Inflammatory macrophage (primary cell): ENCODE results near the gene TMCC2.
"Not testable (repeated sequence)": the region's sequence is repeated elsewhere in the genome, so short reads cannot be mapped to it uniquely, and the experiment has no call there.

ENCODE experiments used
- DNase-seq, 2 donors: peaks; one replicate each; pipeline ENCODE4 v3.0.0-alpha.2; 2020 to 2022
- total RNA-seq, 18 experiments: gene quantifications; one replicate each; lab custom pipeline; 2026; ENCODE audit warnings: mixed read lengths in 6 of 18, inconsistent platforms in 2 of 18; lab: John Stamatoyannopoulos, UW

TMCC2 gene
- 0.46 to 109 (median 2.9) reads per million in 18 experiments for total RNA-seq

DNA sequence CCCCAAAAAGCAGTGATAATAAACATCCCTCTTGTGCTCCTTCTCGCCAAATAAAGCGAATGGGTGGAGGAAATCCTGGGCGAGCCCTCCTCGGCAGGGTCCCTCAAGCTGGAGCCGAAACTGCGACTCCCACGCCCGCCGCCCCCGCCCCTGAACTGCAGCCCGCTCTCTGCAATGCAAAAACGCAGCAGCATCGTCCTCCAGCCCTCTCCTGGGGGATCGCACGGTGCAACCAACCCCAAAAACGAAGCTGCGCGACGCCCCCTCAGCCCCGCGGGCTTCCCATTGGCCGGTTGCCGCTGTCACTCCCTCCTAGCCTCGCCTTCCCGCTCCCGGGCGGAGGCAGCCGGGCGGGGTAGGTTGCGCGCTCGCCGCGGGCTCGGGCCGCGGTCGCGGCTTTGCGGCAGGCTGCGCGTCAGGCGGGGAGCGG lies at the start of gene TMCC2:
Gene TMCC2, plus strand, starts transcription at position 363 of the 430 bp plus-strand sequence. CDS start 619 bp downstream, outside the sequence.
- DNase-seq, result peak; percentile 70 to 80

DNA sequence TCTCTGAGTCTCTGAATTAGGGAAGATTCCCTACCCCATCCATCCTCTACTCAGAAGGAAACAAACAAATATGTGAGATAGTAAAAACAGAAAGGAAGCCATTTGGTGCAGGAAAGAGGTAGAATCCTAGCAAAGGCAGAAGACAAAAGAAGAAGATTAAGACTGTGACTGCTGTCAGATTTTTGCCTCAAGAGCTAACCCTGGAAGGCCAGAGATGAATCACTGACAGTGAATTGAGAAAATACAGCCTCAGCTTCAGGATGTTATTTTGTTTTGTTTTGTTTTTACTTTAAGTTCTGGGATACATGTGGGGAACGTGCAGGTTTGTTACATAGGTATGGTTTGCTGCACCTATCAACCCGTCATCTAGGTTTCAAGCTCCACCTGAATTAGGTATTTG lies 47.9 kb upstream of the TMCC2 start:
- no peak for DNase-seq

DNA sequence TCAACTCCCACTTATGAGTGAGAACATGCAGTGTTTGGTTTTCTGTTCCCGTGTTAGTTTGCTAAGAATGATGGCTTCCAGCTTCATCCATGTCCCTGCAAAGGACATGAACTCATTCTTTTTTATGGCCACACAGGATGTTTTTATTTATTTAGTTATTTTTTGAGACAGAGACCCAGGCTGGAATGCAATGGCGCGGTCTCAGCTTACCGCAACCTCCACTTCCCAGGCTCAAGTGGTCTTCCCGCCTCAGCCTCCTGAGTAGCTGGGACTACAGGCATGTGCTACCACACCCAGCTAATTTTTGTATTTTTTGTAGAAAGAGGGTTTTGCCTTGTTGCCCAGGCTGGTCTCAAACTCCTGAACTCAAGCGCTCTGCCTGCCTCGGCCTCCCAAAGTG lies 47.4 kb upstream of the TMCC2 start:
- not testable (repeated sequence) for DNase-seq

DNA sequence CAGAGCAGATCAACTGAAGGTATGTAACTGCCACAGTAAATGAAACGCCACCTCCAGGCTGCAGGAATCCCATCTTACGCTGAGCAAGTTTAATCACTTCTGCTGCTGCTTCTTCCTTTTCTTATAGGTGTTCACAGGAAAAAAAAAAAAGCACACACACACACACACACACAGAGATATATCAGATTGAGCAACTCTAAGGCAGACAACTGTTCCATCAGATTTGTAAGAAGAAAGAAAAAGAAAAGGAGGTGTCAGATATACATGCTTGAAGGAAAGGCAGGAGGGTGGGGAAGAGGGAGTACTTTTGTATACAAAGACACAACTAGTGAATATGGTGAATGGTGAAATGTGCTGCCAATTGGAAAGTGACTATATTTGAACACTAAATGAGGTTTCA lies 44.8 kb upstream of the TMCC2 start:
- DNase-seq, result no peak

GRCh38 chr1:205183676-205184335 lies 43.9 kb upstream of the TMCC2 start:
- DNase-seq, result no peak

- no peak for DNase-seq
These were observed 41.6 kb upstream of the TMCC2 start for GRCh38 chr1:205186191-205186590.

GRCh38 chr1:205187420-205187819 lies 40.3 kb upstream of the TMCC2 start:
- no peak for DNase-seq

DNA sequence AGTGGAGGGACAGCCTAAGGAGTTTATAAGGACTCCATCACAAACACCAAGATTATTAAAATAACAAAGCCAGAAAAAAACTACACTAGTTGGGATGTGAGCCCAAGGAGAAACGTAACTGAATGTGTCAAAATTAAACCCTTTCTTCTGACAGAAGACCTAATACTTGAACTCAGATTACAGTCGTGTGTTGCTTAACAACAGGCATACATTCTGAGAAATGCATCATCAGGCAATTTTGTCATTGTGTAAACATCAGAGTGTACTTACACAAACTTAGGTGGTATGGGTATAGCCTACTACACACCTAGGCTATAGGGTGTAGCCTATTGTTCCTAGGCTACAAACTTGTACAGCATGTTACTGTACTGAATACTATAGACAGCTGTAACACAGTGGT lies 39.6 kb upstream of the TMCC2 start:
- DNase-seq, result no peak

- DNase-seq, result no peak
These were observed 39.1 kb upstream of the TMCC2 start for GRCh38 chr1:205188596-205188995.

- DNase-seq, result peak in 1 of 2 donors; percentile 38
These were observed 38.6 kb upstream of the TMCC2 start for GRCh38 chr1:205189131-205189530.

DNA sequence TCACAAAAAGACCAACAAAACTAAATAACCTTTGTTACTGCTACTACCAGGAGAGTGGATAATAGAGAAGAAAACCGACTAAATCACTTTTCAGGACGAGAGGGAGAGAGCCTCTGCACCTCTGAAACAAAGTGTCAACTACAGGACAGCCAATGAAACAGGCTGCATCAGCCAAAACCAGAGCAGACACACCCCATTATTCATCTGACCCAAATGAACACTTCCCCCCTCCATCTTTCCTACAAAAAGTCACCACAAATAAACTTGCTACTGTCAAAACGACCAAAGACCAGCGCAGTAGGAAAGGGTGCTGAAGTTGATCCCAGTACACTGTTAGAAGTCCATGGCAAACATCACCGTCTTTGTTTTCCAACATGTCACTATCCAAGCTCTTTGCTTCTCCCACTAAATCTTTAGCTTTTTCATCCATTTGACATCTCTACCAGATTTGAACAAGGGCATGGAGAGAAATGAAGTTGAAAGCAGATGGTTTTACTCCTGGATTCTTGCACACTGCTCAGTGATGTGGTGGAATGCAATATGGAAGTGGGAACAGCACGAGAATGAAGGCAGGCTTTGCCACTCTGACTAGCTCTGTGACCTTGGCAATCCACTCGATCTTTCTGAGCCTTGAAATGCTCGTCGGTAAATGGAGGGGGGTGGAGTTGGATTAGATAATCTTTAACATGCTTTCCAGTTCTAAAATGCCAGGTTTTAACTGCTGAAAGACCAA lies 36.7 kb upstream of the TMCC2 start:
- no peak for DNase-seq

GRCh38 chr1:205191622-205192021 lies 36.1 kb upstream of the TMCC2 start:
- no peak for DNase-seq

- no peak for DNase-seq
These were observed 35.5 kb upstream of the TMCC2 start for GRCh38 chr1:205192287-205192686.

DNA sequence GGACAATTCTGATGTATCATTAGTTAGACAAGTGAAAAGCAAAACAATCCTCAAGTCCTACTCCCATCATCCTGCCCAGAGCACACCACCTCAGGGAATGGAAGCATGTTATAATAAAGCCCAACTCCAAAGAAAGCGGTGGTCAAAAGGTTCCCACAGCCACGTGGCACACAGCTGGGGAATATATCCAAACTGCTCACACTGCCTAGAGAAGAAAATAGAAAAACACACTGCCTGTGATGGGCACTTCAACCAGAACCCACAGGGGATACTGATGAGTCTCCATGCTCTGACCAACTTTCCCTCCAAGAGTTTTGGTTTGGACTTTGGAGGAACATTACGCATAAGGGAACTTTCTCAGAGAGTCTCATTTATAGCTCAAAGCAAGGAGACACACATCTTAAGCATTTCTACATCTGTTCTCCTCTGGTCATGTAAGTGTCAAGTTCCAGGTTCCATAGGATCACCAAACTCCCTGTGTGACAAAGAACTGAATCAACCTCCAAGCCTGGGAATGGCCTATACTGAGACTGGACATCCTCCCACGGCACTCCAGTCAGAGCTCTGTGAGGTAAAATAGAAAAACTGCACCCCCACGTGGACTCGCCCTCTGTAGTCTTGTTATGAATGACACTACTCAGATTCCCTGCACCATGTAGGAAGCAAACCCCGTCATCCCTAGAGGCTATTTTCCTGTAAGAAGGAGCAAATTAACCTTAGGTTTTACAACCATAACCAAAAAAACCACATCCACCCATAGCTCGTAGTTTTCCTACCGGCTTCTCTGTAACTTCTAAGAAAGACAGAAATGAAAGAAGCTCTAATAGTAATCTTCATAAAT lies 28.4 kb upstream of the TMCC2 start:
- no peak for DNase-seq

GRCh38 chr1:205199931-205200299 lies 27.8 kb upstream of the TMCC2 start:
- no peak for DNase-seq

- no peak for DNase-seq
These were observed 23.2 kb upstream of the TMCC2 start for GRCh38 chr1:205204552-205204951.

DNA sequence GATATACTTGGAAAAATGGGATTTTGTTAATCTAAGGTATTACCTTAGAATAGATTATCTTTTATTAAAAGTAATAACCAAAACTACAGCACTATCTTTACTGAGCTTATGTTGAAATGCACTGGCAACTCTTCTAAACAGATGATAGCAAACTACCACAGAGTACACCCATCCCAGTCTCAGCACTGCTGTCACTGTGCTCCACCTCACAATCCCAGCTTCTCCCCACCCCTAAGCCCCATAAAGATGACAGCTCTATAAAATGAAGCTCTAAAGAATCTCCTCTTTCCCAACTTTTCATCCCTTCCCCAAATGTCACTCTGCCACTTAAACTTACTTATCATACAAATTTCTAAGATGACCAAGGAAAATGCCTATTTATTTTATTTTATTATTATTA lies 22.7 kb upstream of the TMCC2 start:
- DNase-seq, result no peak

GRCh38 chr1:205208811-205209210 lies 18.9 kb upstream of the TMCC2 start:
- DNase-seq, result no peak

DNA sequence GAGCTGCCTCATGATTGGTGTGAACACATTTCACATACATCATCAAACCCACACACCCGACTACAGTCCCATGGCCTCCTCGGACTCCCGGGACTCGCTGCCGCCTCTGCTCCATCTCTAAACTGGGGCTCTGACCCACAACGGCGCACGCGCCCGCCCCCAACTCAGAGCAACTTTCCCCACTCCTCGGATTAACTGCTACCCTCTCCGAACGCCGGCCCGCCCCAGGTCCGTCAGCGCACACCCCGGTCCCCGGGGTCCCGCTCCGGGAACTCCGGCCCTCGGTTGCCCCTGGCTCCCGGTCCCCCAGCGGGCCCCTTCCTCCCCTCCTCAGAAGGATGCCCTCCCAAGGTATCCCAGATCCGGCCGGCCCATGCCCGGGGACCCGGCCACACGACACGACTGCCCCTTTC lies 17.0 kb upstream of the TMCC2 start:
- peak; percentile 29 to 49 for DNase-seq

GRCh38 chr1:205211169-205211838 lies 16.4 kb upstream of the TMCC2 start, which contains the start of gene DSTYK:
Gene DSTYK, minus strand, starts transcription at chr1:205211702. Its CDS starts 167 bp downstream, at chr1:205211535.
- DNase-seq, result peak; percentile 96

GRCh38 chr1:205211839-205212536 lies 15.8 kb upstream of the TMCC2 start:
- DNase-seq, result peak; percentile 24 to 46

- DNase-seq, result peak; percentile 65 to 76
These were observed 13.0 kb upstream of the TMCC2 start for GRCh38 chr1:205214756-205215155.
